Lung (tissue), 12 donors: Measurements from ENCODE around the gene PPP2R3B. TPM values are rescaled to one million over a fixed set of nuclear protein-coding genes. Genes with fewer than 3 reads are reported as not detected.

Experiments
- ATAC-seq: fragments of 200-7000 bp; cut with Tn5 transposase; one replicate; pipeline ENCODE4 v1.9.1; 2020; ENCODE audit warnings: moderate number of reproducible peaks; ENCODE audit not compliant: insufficient read depth, low FRiP score
- DNase-seq, 3 donors: peaks; one replicate each; pipeline ENCODE4 v3.0.0-alpha.2; 2013 to 2017
- H3K27ac ChIP-seq, 2 donors: one replicate each; pipeline ENCODE4 v1.5.1; 2013; ENCODE audit warnings: mild to moderate bottlenecking in 2 of 2, moderate library complexity in 2 of 2, control low read depth in 1 of 2, inconsistent platforms in 1 of 2, low read depth in 1 of 2, low read length in 1 of 2
- H3K27me3 ChIP-seq, 3 donors: one replicate each; pipeline ENCODE4 v1.5.1; 2013; ENCODE audit warnings: low read length in 2 of 3; ENCODE audit not compliant: control insufficient read depth in 3 of 3, insufficient read depth in 3 of 3
- H3K36me3 ChIP-seq, 4 donors: one replicate each; pipeline ENCODE4 v1.5.1; 2013; ENCODE audit warnings: low read length in 4 of 4, mild to moderate bottlenecking in 1 of 4, moderate library complexity in 1 of 4; ENCODE audit not compliant: control insufficient read depth in 4 of 4, insufficient read depth in 4 of 4
- H3K4me1 ChIP-seq, 5 donors: one replicate each; pipeline ENCODE4 v1.5.1; 2013; ENCODE audit warnings: low read length in 5 of 5, mild to moderate bottlenecking in 2 of 5, moderate library complexity in 1 of 5; ENCODE audit not compliant: control insufficient read depth in 5 of 5, insufficient read depth in 5 of 5
- H3K4me3 ChIP-seq: one replicate; pipeline ENCODE4 v1.5.1; 2013; ENCODE audit warnings: mild to moderate bottlenecking, control low read depth, moderate library complexity
- H3K9ac ChIP-seq, 2 donors: one replicate each; pipeline ENCODE4 v1.5.1; 2013; ENCODE audit warnings: low read length in 2 of 2, control low read depth in 1 of 2; ENCODE audit not compliant: insufficient read depth in 1 of 2
- H3K9me3 ChIP-seq, 4 donors: one replicate each; pipeline ENCODE4 v1.5.1; 2013; ENCODE audit warnings: low read length in 3 of 4, mild to moderate bottlenecking in 1 of 4, moderate library complexity in 1 of 4; ENCODE audit not compliant: control insufficient read depth in 4 of 4, insufficient read depth in 3 of 4
- WGBS, 2 donors: extraction: QIAGEN DNeasy Blood & Tissue Kit; methylation state at CpG; one replicate each; pipeline ENCODE4 v1.1.7; 2013; 5-methylcytosine and 5-hydroxymethylcytosine counted together
- polyA plus RNA-seq, 2 donors: library from polyadenylated mRNA; stranded (reverse); fragments of 200-250 nt; gene quantifications; one replicate each; pipeline ENCODE4 v1.2.1, GENCODE V29; 2013
- total RNA-seq, 2 donors: library from RNA; depleted of rRNA in 1 of 2; stranded (reverse); fragments of >200 nt in 1 of 2; gene quantifications; one replicate each; pipeline ENCODE4 v1.2.1, GENCODE V29; 2014 to 2021
- TF ChIP-seq, protein P1 (sequence below): IDR thresholded peaks from 2 replicates; pipeline ENCODE4 v1.5.1; 2012; ENCODE audit warnings: mild to moderate bottlenecking; ENCODE audit errors: control extremely low read depth, extremely low read depth
- donor health status: control.
- donor health status: control.
- donor health status: Bipolar disorder and iron deficiency.
- donor health status: healthy.
- donor health status: DM: yes; HTN: yes; CAD: no.

Gene PPP2R3B
- total and polyA plus RNA-seq, 4 donors, result 7.8 to 21.0 (median 15.6) TPM

DNA sequence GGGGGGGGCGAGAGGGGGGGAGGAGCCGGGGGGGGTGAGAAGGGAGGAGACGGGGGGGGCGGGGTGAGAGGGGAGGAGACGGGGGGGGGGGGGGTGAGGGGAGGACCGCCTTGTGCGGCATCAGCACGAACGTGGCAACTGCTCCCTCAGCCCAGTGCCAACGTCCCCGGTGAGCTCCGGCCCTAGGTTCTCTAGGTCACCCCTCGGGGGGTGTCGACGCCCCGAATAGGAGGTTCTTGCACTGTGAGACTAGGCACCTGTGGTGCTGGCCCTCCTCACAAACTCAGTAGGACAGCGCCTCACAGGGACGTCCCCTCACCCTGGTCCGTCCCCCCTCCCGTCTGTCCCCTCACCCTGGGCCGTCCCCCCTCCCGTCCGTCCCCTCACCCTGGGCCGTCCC is 46.6 kb downstream of the PPP2R3B start:
- H3K36me3 ChIP-seq, result peaks cover 0 to 47% (median 19%) of the 10 kb centered on the region in 4 donors
- H3K9me3 ChIP-seq, result peaks cover 0 to 5% (median 0%) of the 10 kb centered on the region in 4 donors
- H3K9ac ChIP-seq, result no peak overlapping the region
- 87 to 88% methylated on average over 10 to 20 of the region's 24 CpGs for WGBS, 2 donors
- DNase-seq, result no peak
- ATAC-seq, result no peak
- H3K4me1 ChIP-seq, result no peaks in the 10 kb centered on the region
- no peak overlapping the region for H3K4me3 ChIP-seq
- H3K27ac ChIP-seq, result no peak overlapping the region
- TF ChIP-seq, protein P1, sequence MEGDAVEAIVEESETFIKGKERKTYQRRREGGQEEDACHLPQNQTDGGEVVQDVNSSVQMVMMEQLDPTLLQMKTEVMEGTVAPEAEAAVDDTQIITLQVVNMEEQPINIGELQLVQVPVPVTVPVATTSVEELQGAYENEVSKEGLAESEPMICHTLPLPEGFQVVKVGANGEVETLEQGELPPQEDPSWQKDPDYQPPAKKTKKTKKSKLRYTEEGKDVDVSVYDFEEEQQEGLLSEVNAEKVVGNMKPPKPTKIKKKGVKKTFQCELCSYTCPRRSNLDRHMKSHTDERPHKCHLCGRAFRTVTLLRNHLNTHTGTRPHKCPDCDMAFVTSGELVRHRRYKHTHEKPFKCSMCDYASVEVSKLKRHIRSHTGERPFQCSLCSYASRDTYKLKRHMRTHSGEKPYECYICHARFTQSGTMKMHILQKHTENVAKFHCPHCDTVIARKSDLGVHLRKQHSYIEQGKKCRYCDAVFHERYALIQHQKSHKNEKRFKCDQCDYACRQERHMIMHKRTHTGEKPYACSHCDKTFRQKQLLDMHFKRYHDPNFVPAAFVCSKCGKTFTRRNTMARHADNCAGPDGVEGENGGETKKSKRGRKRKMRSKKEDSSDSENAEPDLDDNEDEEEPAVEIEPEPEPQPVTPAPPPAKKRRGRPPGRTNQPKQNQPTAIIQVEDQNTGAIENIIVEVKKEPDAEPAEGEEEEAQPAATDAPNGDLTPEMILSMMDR, result no peak
- no peaks in the 10 kb centered on the region for H3K27me3 ChIP-seq

DNA sequence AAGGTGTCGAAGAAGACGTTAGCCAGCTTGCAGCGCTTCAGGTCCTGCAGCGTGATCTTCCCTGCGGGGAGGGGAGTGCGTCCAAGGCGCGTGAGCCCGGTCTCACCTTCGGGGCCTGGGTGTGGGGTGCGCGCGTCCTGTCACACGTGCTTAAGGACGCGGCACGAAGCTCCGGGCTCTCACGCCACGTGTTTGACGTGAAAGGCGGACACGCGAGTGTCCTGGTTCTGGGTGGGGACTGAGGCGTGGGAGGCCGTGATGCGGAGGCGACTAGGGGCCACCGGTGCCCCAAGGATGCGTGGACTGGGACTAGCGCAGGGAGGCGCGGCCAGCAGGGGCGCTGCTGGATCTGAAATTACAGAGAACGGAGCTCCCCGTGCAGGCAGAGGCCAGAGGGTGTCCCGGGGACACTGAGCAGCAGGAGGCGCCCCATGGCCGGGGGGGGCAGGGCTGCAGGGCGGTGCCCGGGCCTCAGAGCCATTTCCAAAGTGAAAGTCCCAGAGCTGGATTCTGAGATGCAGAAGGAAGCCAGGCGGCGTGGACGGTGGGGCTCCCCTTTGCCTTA is 47.8 kb downstream of the PPP2R3B start:
- peaks cover 0 to 6% (median 0%) of the 10 kb centered on the region in 4 donors for H3K9me3 ChIP-seq
- 97% methylated on average over 44 of the region's 44 CpGs for WGBS, 2 donors
- H3K27ac ChIP-seq, result no peak overlapping the region
- H3K36me3 ChIP-seq, result peaks cover 0 to 44% (median 18%) of the 10 kb centered on the region in 4 donors
- H3K27me3 ChIP-seq, result no peaks in the 10 kb centered on the region
- no peak overlapping the region for H3K9ac ChIP-seq
- no peaks in the 10 kb centered on the region for H3K4me1 ChIP-seq
- DNase-seq (no peak), ATAC-seq (no peak)
- TF ChIP-seq, protein P1, result no peak
- H3K4me3 ChIP-seq, result no peak overlapping the region

DNA sequence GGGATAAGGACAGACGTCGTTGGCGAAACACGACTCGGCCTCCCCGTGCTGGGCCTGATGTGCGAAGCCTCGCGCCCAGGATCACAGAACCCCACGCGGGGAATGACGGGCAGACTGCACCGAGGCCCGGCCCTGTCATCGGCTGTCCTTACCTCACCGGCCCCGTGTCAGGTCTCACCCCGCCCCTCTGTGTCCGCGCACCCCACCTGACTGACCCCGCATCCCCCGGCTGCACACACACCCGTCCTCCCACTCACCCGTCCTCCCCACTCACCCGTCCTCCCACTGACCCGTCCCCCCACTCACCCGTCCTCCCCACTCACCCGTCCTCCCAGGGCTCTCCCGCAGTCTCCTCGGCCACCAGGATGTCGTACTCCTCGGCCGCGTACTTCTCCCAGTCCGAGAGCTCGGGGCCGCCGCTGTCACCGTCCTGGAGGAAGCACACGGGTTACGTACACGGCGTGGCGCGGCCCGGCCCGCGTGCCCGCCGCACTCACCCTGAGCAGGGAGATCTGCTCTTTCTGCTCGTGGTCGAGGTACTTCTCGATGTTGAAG is 48.3 kb downstream of the PPP2R3B start:
- H3K4me3 ChIP-seq, result no peak overlapping the region
- H3K27me3 ChIP-seq, result no peaks in the 10 kb centered on the region
- TF ChIP-seq, protein P1, result no peak
- DNase-seq (no peak), ATAC-seq (no peak)
- H3K9me3 ChIP-seq, result peaks cover 0 to 6% (median 0%) of the 10 kb centered on the region in 4 donors
- no peak overlapping the region for H3K9ac ChIP-seq
- WGBS, 2 donors, result 93% methylated on average over 53 of the region's 53 CpGs
- H3K27ac ChIP-seq, result no peak overlapping the region
- peaks cover 0 to 44% (median 21%) of the 10 kb centered on the region in 4 donors for H3K36me3 ChIP-seq
- no peaks in the 10 kb centered on the region for H3K4me1 ChIP-seq
